K562 (cell line): ENCODE results near the gene MKNK1. TPM values are rescaled to one million over a fixed set of nuclear protein-coding genes. Genes with fewer than 3 reads are reported as not detected.

Experiments
- ATAC-seq: fragments of 200-7000 bp; cut with Tn5 transposase; 3 replicates; pipeline ENCODE4 v1.9.1; 2020; ENCODE audit warnings: moderate library complexity
- BruUV-seq: library from RNA; stranded (reverse); fragments of 400-500 nt; replicated peaks from 2 replicates; lab custom pipeline; 2021; lab: Mats Ljungman, UMichigan
- CTCF ChIA-PET: fragments of 300-600 bp; formaldehyde crosslinking; extraction: SDS; loops from one replicate; lab custom pipeline; 2021; ENCODE audit warnings: low intra/inter-chr PET ratio; lab: Yijun Ruan, JAX
- POLR2A ChIA-PET: fragments of 300-600, 350-650 bp; sonication (Branson Sonifier 250); formaldehyde crosslinking; extraction: SDS; loops from one replicate; lab custom pipeline; 2021; ENCODE audit warnings: antibody characterized with exemption, inconsistent platforms; lab: Yijun Ruan, JAX
- DNase-seq, 4 experiments: peaks; one replicate each; pipeline versions ENCODE4 v3.0.0 to v3.0.0-alpha.2; 2011 to 2018; ENCODE audit warnings: low spot score in 3 of 4, mixed read lengths in 3 of 4; ENCODE audit errors: extremely low read depth in 1 of 4
- FAIRE-seq: peaks from 2 replicates; lab custom pipeline; 2011; peaks lifted over from hg19 to GRCh38; lab: Jason Lieb, UNC
- H2AFZ ChIP-seq: 2 replicates; pipeline ENCODE4 v1.6.0; 2011; ENCODE audit warnings: low read depth, low read length, control low read depth, inconsistent platforms
- H3K27ac ChIP-seq: fragments of 200-600 bp; 3 replicates; pipeline ENCODE4 v1.8.0; 2011; ENCODE audit warnings: low read depth, mild to moderate bottlenecking, control low read depth, inconsistent platforms, low read length, moderate library complexity, mixed read lengths; ENCODE audit errors: extremely low read depth
- H3K27me3 ChIP-seq, 2 experiments: fragments of 300-600 bp in 1 of 2; 2 replicates in 1 of 2; 3 replicates in 1 of 2; pipeline versions ENCODE4 v1.6.0 to v1.8.0; 2011; ENCODE audit warnings: inconsistent platforms in 2 of 2, low read length in 2 of 2, mild to moderate bottlenecking in 1 of 2, mixed read lengths in 1 of 2, moderate library complexity in 1 of 2; ENCODE audit not compliant: control insufficient read depth in 2 of 2, insufficient read depth in 2 of 2
- H3K36me3 ChIP-seq: fragments of 300-600 bp; 3 replicates; pipeline ENCODE4 v1.8.0; 2011; ENCODE audit warnings: mild to moderate bottlenecking, low read length, inconsistent platforms; ENCODE audit not compliant: control insufficient read depth, insufficient read depth
- H3K4me1 ChIP-seq, 2 experiments: fragments of 200-600 bp in 1 of 2; replicated peaks in 1 of 2; 2 replicates in 1 of 2; 3 replicates in 1 of 2; pipeline versions ENCODE4 v1.5.1 to v1.8.0; 2011; ENCODE audit warnings: inconsistent platforms in 2 of 2, low read length in 2 of 2, mild to moderate bottlenecking in 1 of 2, mixed read lengths in 1 of 2, moderate library complexity in 1 of 2; ENCODE audit not compliant: control insufficient read depth in 2 of 2, insufficient read depth in 2 of 2
- H3K4me2 ChIP-seq: 2 replicates; pipeline ENCODE4 v1.6.1; 2011; ENCODE audit warnings: low read length, control low read depth, inconsistent platforms, mixed read lengths; ENCODE audit not compliant: insufficient read depth
- H3K4me3 ChIP-seq: fragments of 200-600 bp; sonication (generic), shearing (Covaris generic); 2 replicates; pipeline ENCODE4 v1.5.1; 2016; ENCODE audit warnings: control low read depth, inconsistent platforms
- H3K79me2 ChIP-seq: fragments of 200-600 bp; 3 replicates; pipeline ENCODE4 v1.8.0; 2011; ENCODE audit warnings: low read length, inconsistent platforms; ENCODE audit not compliant: control insufficient read depth, insufficient read depth
- H3K9ac ChIP-seq, 2 experiments: 2 replicates each; pipeline versions ENCODE4 v1.6.0 to v1.6.1; 2011; ENCODE audit warnings: low read depth in 2 of 2, low read length in 2 of 2, control low read depth in 1 of 2, inconsistent platforms in 1 of 2, mild to moderate bottlenecking in 1 of 2, mixed read lengths in 1 of 2; ENCODE audit not compliant: insufficient read depth in 1 of 2
- H3K9me1 ChIP-seq: one replicate; pipeline ENCODE4 v1.6.0; 2011; ENCODE audit warnings: inconsistent platforms, mild to moderate bottlenecking, low read length, moderate library complexity; ENCODE audit not compliant: control insufficient read depth, insufficient read depth
- H3K9me3 ChIP-seq: replicated peaks from 2 replicates; pipeline ENCODE4 v1.5.1; 2011; ENCODE audit warnings: low read depth, low read length, inconsistent platforms; ENCODE audit not compliant: control insufficient read depth, insufficient read depth
- H4K20me1 ChIP-seq: replicated peaks from 2 replicates; pipeline ENCODE4 v1.6.1; 2011; ENCODE audit warnings: low read length, inconsistent platforms, mixed read lengths; ENCODE audit not compliant: control insufficient read depth, insufficient read depth
- BCL6 ChIP-seq: fragments of 250-450 bp; sonication (Bioruptor Pico); IDR thresholded peaks from 2 replicates; pipeline ENCODE4 v1.4.0; 2020
- BRD4 ChIP-seq: fragments of 200-600 bp; sonication (generic); IDR thresholded peaks from 2 replicates; pipeline ENCODE4 v1.6.1; 2017; ENCODE audit warnings: inconsistent platforms
- FOXK2 ChIP-seq, 2 experiments: fragments of 450-650 bp; IDR thresholded peaks in 1 of 2; conservative IDR thresholded peaks in 1 of 2; 2 replicates each; pipeline ENCODE4 v1.6.1; 2016; ENCODE audit warnings: low read depth in 2 of 2, mild to moderate bottlenecking in 1 of 2
- L3MBTL2 ChIP-seq: fragments of 450-650 bp; IDR thresholded peaks from 2 replicates; pipeline ENCODE4 v1.6.1; 2016; ENCODE audit warnings: mild to moderate bottlenecking, moderate library complexity
- RBM15 ChIP-seq: fragments of 200-400 bp; formaldehyde crosslinking; IDR thresholded peaks from 2 replicates; pipeline ENCODE4 v1.6.1; 2018; ENCODE audit warnings: mild to moderate bottlenecking, low read length, moderate library complexity; ENCODE audit not compliant: insufficient read depth
- SIRT6 ChIP-seq: IDR thresholded peaks from one replicate; pipeline ENCODE4 v1.6.1; 2012; ENCODE audit warnings: low read depth, mild to moderate bottlenecking, control low read depth, inconsistent platforms, low read length, moderate library complexity
- ZNF354B ChIP-seq: fragments of 250-450 bp; sonication (Bioruptor Pico); IDR thresholded peaks from 2 replicates; pipeline ENCODE4 v1.4.0; 2020
- WGBS: fragments of 100-300 bp; shearing (Covaris generic); methylation state at CpG from one replicate; pipeline ENCODE4 v1.1.6; 2016; ENCODE audit warnings: low coverage, mixed read lengths; ENCODE audit not compliant: insufficient coverage; ENCODE audit errors: missing lambda C conversion rate; 5-methylcytosine and 5-hydroxymethylcytosine counted together
- in situ Hi-C: fragments of 300-500 bp; cut with MboI; formaldehyde crosslinking; loops from 4 replicates; pipeline ENCODE4 v1.15.0; 2018; ENCODE audit warnings: inconsistent platforms, mixed read lengths
- intact Hi-C: fragments of 100-400 bp; cut with micrococcal nuclease; formaldehyde crosslinking; loops from 2 replicates; pipeline ENCODE4 v1.14.2; 2022
- polyA plus RNA-seq, 8 experiments: library from polyadenylated mRNA; depleted of rRNA in 4 of 8; stranded (reverse) in 5 of 8; unstranded in 3 of 8; fragments of >200 nt; fragmentation: Nextera tagmentation in 2 of 8; fragmentation: Illumina TruSeq in 1 of 8; extraction: Ambion mirVana in 2 of 8; extraction: Trizol in 1 of 8; gene quantifications; 2 replicates each; pipeline versions ENCODE4 v1.2.1 to v1.2.3, GENCODE V29; 2011 to 2014; ENCODE audit warnings: inconsistent platforms in 1 of 8, missing spikeins in 1 of 8
- total RNA-seq, 7 experiments: library from RNA; depleted of rRNA in 6 of 7; stranded (reverse); fragments of >200 nt in 6 of 7; fragmentation: Illumina TruSeq in 2 of 7; extraction: Trizol in 2 of 7; gene quantifications; 2 replicates each; pipeline versions ENCODE4 v1.2.1 to v1.2.3, GENCODE V29; 2011 to 2021; ENCODE audit warnings: low replicate concordance in 1 of 7

The MKNK1 gene
- total and polyA plus RNA-seq, 9 of the 15 experiments (the other 6 are each of a cell fraction or from before 2014, with no cell fraction given): 27.7 to 51.3 (median 43.7) TPM

GRCh38 chr1:46595127-46595526, 8.9 kb downstream of the MKNK1 start (continued):
- TF ChIP-seq SIRT6 (no peak), FOXK2 (conservative IDR thresholded peaks at IDR 0.05 in 1 of 2, IDR thresholded peaks at IDR 0.05 in 1 of 2; ENCODE audit: low read depth in 2 of 2) (no peak), ZNF354B (CRISPR knock-in tag) (no peak), L3MBTL2 (0 out of 2 replicates have a peak, but pooled peaks have one; percentile 11), BCL6 (CRISPR knock-in tag) (no peak), RBM15 (no peak)
- TF ChIP-seq, all 486 proteins: peak for 16

DNA sequence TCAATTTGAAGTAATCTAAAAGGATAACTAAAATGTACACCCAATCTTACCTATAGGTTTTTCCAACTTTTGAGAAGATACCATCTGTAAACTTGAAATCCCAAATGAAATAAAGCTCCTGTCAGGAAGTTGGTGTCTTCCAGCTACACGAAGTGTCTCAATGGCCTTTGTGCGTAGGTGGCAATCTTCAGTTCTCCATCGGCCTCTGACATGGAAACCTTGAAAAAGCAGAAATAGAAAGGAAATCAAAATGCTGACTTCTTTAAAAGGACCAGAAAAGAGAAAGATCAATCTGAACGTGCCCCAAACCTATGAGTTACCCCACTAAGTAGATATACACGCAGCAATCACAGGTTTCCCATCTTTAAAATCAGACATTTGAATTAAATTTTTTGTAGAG, 10.0 kb downstream of the MKNK1 start:
- Histone ChIP-seq H2AFZ (no peak overlapping the region), H4K20me1 (no peaks in the 10 kb centered on the region), H3K9me1 (no peaks in the 10 kb centered on the region), H3K27me3 (no peaks in the 10 kb centered on the region), H3K79me2 (peaks cover 2% of the 10 kb centered on the region; the same call in 1 of the 3 replicates), H3K4me2 (no peak overlapping the region), H3K4me3 (no peak overlapping the region), H3K36me3 (peaks cover 46% of the 10 kb centered on the region; the same call in 2 of the 3 replicates), H3K27ac (no peak overlapping the region), H3K9ac (no peak overlapping the region), H3K4me1 (peaks cover 11% of the 10 kb centered on the region in 2 experiments; a peak in 4 of 5 replicates), H3K9me3 (no peaks in the 10 kb centered on the region)
- intact Hi-C loops (no loop called here), in situ Hi-C loops (no loop called here)
- DNase-seq (no peak), FAIRE-seq (no peak), ATAC-seq (no peak)
- ChIA-PET CTCF (no interaction called here), POLR2A (interaction anchor here (0.7 to 1.3 kb wide), 3 partner anchors 10 to 718 kb away, joined by 3 to 4 read pairs (median 3); partner anchors contain the start of gene MKNK1)
- WGBS: 89% methylated on average over 5 of the region's 5 CpGs
- no TSS peak for BruUV-seq
- TF ChIP-seq BRD4: no peak
